Hematopoietic multipotent progenitor cell (in vitro differentiated cells): Measurements from ENCODE around the gene PDE4A. TPM values are rescaled to one million over a fixed set of nuclear protein-coding genes. Genes with fewer than 3 reads are reported as not detected.

Experiments used
- DNase-seq, 3 donors: peaks; one replicate each; pipeline ENCODE4 v3.0.0-alpha.2; 2011 to 2015; ENCODE audit warnings: low read depth in 2 of 3, low spot score in 2 of 3
- total RNA-seq: library from RNA; depleted of rRNA; stranded (reverse); fragments of >200 nt; gene quantifications from one replicate; pipeline ENCODE4 v1.2.3, GENCODE V29; 2012

PDE4A gene
- total RNA-seq, 1 donor, result under 0.01 TPM

- peak; percentile 63 to 87 (median 80) for DNase-seq
Measured at GRCh38 chr19:10505583-10506229, 85.4 kb downstream of the PDE4A start.

GRCh38 chr19:10508036-10508435 lies 87.7 kb downstream of the PDE4A start:
- DNase-seq, result no peak

GRCh38 chr19:10508707-10509106 lies 88.4 kb downstream of the PDE4A start:
- no peak for DNase-seq

- DNase-seq, result peak in 2 of 3 donors; percentile 43 to 64
Measured at GRCh38 chr19:10510301-10510802, 90.0 kb downstream of the PDE4A start.

GRCh38 chr19:10513223-10513622 lies 92.9 kb downstream of the PDE4A start:
- DNase-seq, result no peak

GRCh38 chr19:10514211-10515145 lies 94.1 kb downstream of the PDE4A start:
- peak in 2 of 3 donors; percentile 53 to 65 for DNase-seq

- DNase-seq, result no peak
Measured at GRCh38 chr19:10516064-10516385, 95.7 kb downstream of the PDE4A start.

- DNase-seq, result no peak
Measured at GRCh38 chr19:10516671-10517286, 96.4 kb downstream of the PDE4A start.

GRCh38 chr19:10517361-10517759 lies 97.0 kb downstream of the PDE4A start, which contains the start of gene S1PR5:
S1PR5 (minus strand) TSS chr19:10517447; CDS start chr19:10515011, 2,436 bp downstream.
- DNase-seq, result no peak

- peak in 1 of 3 donors; percentile 28 for DNase-seq
Measured at GRCh38 chr19:10517760-10518443, 97.6 kb downstream of the PDE4A start.

- DNase-seq, result no peak
Measured at GRCh38 chr19:10518444-10519361, 98.4 kb downstream of the PDE4A start.

Other genes starting within 250 kb of the PDE4A start
- gene DNMT1, start 225.6 kb upstream of the PDE4A start, total RNA-seq, result 70.0 TPM
- 6.7 TPM for gene S1PR2, start 189.2 kb upstream of the PDE4A start, total RNA-seq
- gene MRPL4, start 168.3 kb upstream of the PDE4A start, total RNA-seq, result 90.5 TPM
- gene ICAM1, start 149.4 kb upstream of the PDE4A start, total RNA-seq, result 15.3 TPM
- gene ICAM4, start 133.6 kb upstream of the PDE4A start, total RNA-seq, result 66.0 TPM
- gene ICAM5, start 130.6 kb upstream of the PDE4A start, total RNA-seq, result 10.8 TPM
- 0.54 TPM for gene ZGLP1, start 110.7 kb upstream of the PDE4A start, total RNA-seq
- gene FDX2, start 104.5 kb upstream of the PDE4A start, total RNA-seq, result 27.5 TPM
- 47.9 TPM for gene RAVER1, start 87.0 kb upstream of the PDE4A start, total RNA-seq
- gene ICAM3, start 80.9 kb upstream of the PDE4A start, total RNA-seq, result 367 TPM
- 174 TPM for gene TYK2, start 40.0 kb upstream of the PDE4A start, total RNA-seq
- 131 TPM for gene CDC37, start 17.0 kb upstream of the PDE4A start, total RNA-seq
- gene KEAP1, start 82.8 kb downstream of the PDE4A start, total RNA-seq, result 235 TPM
- 0.27 TPM for gene S1PR5, start 96.9 kb downstream of the PDE4A start, total RNA-seq
- gene ATG4D, start 123.4 kb downstream of the PDE4A start, total RNA-seq, result 33.7 TPM
- gene KRI1, start 145.5 kb downstream of the PDE4A start, total RNA-seq, result 21.5 TPM
- gene CDKN2D, start 148.4 kb downstream of the PDE4A start, total RNA-seq, result 19.7 TPM
- gene AP1M2, start 166.8 kb downstream of the PDE4A start, total RNA-seq, result 0.27 TPM
- gene SLC44A2, start 205.0 kb downstream of the PDE4A start, total RNA-seq, result 46.3 TPM
- 213 TPM for gene ILF3, start 233.8 kb downstream of the PDE4A start, total RNA-seq